PC-9 (cell line): Measurements from ENCODE around the gene VPS8.

ENCODE experiments used
- EZH2 ChIP-seq: fragments of 200-600 bp; sonication (generic); IDR thresholded peaks from 2 replicates; pipeline ENCODE4 v1.8.0; 2017; ENCODE audit warnings: antibody characterized with exemption, low read depth
- TF ChIP-seq, protein P1 (sequence below): fragments of 200-600 bp; sonication (generic); conservative IDR thresholded peaks from 2 replicates; pipeline ENCODE4 v1.6.1; 2017; ENCODE audit warnings: mixed run types, antibody characterized with exemption, mild to moderate bottlenecking, moderate library complexity

GRCh38 chr3:185041540-185041939, 229.6 kb downstream of the VPS8 start:
- TF ChIP-seq, protein P1, sequence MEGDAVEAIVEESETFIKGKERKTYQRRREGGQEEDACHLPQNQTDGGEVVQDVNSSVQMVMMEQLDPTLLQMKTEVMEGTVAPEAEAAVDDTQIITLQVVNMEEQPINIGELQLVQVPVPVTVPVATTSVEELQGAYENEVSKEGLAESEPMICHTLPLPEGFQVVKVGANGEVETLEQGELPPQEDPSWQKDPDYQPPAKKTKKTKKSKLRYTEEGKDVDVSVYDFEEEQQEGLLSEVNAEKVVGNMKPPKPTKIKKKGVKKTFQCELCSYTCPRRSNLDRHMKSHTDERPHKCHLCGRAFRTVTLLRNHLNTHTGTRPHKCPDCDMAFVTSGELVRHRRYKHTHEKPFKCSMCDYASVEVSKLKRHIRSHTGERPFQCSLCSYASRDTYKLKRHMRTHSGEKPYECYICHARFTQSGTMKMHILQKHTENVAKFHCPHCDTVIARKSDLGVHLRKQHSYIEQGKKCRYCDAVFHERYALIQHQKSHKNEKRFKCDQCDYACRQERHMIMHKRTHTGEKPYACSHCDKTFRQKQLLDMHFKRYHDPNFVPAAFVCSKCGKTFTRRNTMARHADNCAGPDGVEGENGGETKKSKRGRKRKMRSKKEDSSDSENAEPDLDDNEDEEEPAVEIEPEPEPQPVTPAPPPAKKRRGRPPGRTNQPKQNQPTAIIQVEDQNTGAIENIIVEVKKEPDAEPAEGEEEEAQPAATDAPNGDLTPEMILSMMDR, result no peak
- TF ChIP-seq EZH2, result no peak
